NB4 (cell line): ENCODE results near the gene TMEM125.

Experiments used
- POLR2A ChIP-seq: IDR thresholded peaks from 2 replicates; pipeline ENCODE4 v1.6.1; 2011; ENCODE audit warnings: mild to moderate bottlenecking; ENCODE audit not compliant: insufficient read length; ENCODE audit errors: extremely low read depth
- TF ChIP-seq, protein P1 (sequence below): IDR thresholded peaks from one replicate; pipeline ENCODE4 v1.5.1; 2012; ENCODE audit warnings: low read depth, low read length

DNA sequence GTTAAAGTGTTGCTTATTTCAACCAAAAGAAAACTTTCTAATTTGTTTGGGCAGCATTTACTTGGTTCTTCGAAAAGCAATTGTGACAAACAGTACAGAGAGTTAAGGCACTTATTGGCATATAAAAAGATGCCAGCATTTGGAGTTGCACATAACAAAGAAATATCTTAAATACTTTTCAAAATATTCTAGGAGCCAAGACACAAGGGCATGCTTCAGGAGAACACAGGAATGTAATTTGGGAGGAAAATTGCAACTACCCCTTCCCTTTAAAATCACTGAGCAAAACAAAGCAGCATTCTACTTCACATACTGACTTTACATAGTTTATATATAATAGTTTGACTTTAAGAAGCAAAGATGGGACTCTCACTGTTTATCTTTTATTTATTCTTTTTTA, 26.4 kb downstream of the TMEM125 start:
- no peak for TF ChIP-seq POLR2A
- TF ChIP-seq, protein P1, sequence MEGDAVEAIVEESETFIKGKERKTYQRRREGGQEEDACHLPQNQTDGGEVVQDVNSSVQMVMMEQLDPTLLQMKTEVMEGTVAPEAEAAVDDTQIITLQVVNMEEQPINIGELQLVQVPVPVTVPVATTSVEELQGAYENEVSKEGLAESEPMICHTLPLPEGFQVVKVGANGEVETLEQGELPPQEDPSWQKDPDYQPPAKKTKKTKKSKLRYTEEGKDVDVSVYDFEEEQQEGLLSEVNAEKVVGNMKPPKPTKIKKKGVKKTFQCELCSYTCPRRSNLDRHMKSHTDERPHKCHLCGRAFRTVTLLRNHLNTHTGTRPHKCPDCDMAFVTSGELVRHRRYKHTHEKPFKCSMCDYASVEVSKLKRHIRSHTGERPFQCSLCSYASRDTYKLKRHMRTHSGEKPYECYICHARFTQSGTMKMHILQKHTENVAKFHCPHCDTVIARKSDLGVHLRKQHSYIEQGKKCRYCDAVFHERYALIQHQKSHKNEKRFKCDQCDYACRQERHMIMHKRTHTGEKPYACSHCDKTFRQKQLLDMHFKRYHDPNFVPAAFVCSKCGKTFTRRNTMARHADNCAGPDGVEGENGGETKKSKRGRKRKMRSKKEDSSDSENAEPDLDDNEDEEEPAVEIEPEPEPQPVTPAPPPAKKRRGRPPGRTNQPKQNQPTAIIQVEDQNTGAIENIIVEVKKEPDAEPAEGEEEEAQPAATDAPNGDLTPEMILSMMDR: no peak
